ENCODE results near the gene FGF8. TPM values are rescaled to one million over a fixed set of nuclear protein-coding genes. Genes with fewer than 3 reads are reported as not detected.
"Not testable (repeated sequence)": the region's sequence is repeated elsewhere in the genome, so short reads cannot be mapped to it uniquely, and the experiment has no call there.

The FGF8 gene
- not detected for total RNA-seq
- long read RNA-seq = 0 reads

- intact Hi-C loops (cut with DNase I) = no loop called here
- no peak for ATAC-seq
Observed at GRCh38 chr10:101775273-101776160, at the start of gene FGF8. Gene FGF8 (minus strand): TSS chr10:101776114. CDS start chr10:101775900, 214 bp downstream.

GRCh38 chr10:101824736-101825135, 48.8 kb upstream of the FGF8 start:
- intact Hi-C loops (cut with DNase I) = no loop called here
- DNase-seq (ENCODE audit: missing footprints) = no peak
- no peak for ATAC-seq

More at GRCh38 chr10:101775273-101776160, at the start of gene FGF8:
- DNase-seq (ENCODE audit: missing footprints) = no peak

GRCh38 chr10:101818872-101819633, 43.1 kb upstream of the FGF8 start:
- peak; percentile 13 for ATAC-seq
- no peak for DNase-seq (ENCODE audit: missing footprints)
- intact Hi-C loops (cut with DNase I) = loop anchor here (5.0 kb wide), 1 partner anchor 37 kb away; the partner anchor contains the start of gene NPM3

GRCh38 chr10:101818119-101818871, 42.4 kb upstream of the FGF8 start, which contains the start of gene OGA:
Gene OGA (minus strand): TSS chr10:101818444. CDS start chr10:101818022, 422 bp downstream.
- ATAC-seq (peak; percentile 97), DNase-seq (ENCODE audit: missing footprints) (peak; percentile 99)
- intact Hi-C loops (cut with DNase I) = loop anchor here (5.0 kb wide), 1 partner anchor 36 kb away; the partner anchor contains the start of gene NPM3

GRCh38 chr10:101817337-101818118, 41.6 kb upstream of the FGF8 start:
- ATAC-seq = peak; percentile 58
- intact Hi-C loops (cut with DNase I) = loop anchor here (5.0 kb wide), 1 partner anchor 35 kb away; the partner anchor contains the start of gene NPM3

GRCh38 chr10:101816913-101817336, 41.0 kb upstream of the FGF8 start:
- ATAC-seq (no peak), DNase-seq (ENCODE audit: missing footprints) (no peak)
- intact Hi-C loops (cut with DNase I) = loop anchor here (5.0 kb wide), 1 partner anchor 35 kb away; the partner anchor contains the start of gene NPM3

More at GRCh38 chr10:101817337-101818118, 41.6 kb upstream of the FGF8 start:
- DNase-seq (ENCODE audit: missing footprints) = peak; percentile 94

- intact Hi-C loops (cut with DNase I) = loop anchor here (5.0 kb wide), 1 partner anchor 34 kb away; the partner anchor contains the start of gene NPM3
- no peak for DNase-seq (ENCODE audit: missing footprints)
- no peak for ATAC-seq
Observed at GRCh38 chr10:101816376-101816775, 40.5 kb upstream of the FGF8 start.

- no peak for DNase-seq (ENCODE audit: missing footprints)
- ATAC-seq = no peak
- intact Hi-C loops (cut with DNase I) = loop anchor here (5.0 kb wide), 1 partner anchor 32 kb away; the partner anchor contains the start of gene NPM3
Observed at GRCh38 chr10:101814466-101815071, 38.7 kb upstream of the FGF8 start.

GRCh38 chr10:101812606-101813005, 36.7 kb upstream of the FGF8 start:
- intact Hi-C loops (cut with DNase I) = no loop called here
- no peak for DNase-seq (ENCODE audit: missing footprints)
- no peak for ATAC-seq

GRCh38 chr10:101807158-101807557, 31.2 kb upstream of the FGF8 start:
- intact Hi-C loops (cut with DNase I) = no loop called here
- no peak for DNase-seq (ENCODE audit: missing footprints)
- no peak for ATAC-seq

- DNase-seq (ENCODE audit: missing footprints) (no peak), ATAC-seq (no peak)
- intact Hi-C loops (cut with DNase I) = no loop called here
Observed at GRCh38 chr10:101803511-101803910, 27.6 kb upstream of the FGF8 start.

GRCh38 chr10:101797403-101798059, 21.6 kb upstream of the FGF8 start:
- no peak for DNase-seq (ENCODE audit: missing footprints)
- intact Hi-C loops (cut with DNase I) = no loop called here
- ATAC-seq = no peak

- intact Hi-C loops (cut with DNase I) = no loop called here
- no peak for DNase-seq (ENCODE audit: missing footprints)
Observed at GRCh38 chr10:101793526-101793925, 17.6 kb upstream of the FGF8 start.

GRCh38 chr10:101789686-101790085, 13.8 kb upstream of the FGF8 start:
- ATAC-seq (no peak), DNase-seq (ENCODE audit: missing footprints) (no peak)
- intact Hi-C loops (cut with DNase I) = no loop called here

More at GRCh38 chr10:101793526-101793925, 17.6 kb upstream of the FGF8 start:
- ATAC-seq = no peak

- DNase-seq (ENCODE audit: missing footprints); intact Hi-C loops (cut with DNase I); ATAC-seq: not testable (repeated sequence)
Observed at GRCh38 chr10:101789231-101789630, 13.3 kb upstream of the FGF8 start.

GRCh38 chr10:101785801-101786200, 9.9 kb upstream of the FGF8 start:
- intact Hi-C loops (cut with DNase I) = no loop called here
- ATAC-seq (no peak), DNase-seq (ENCODE audit: missing footprints) (no peak)

GRCh38 chr10:101784558-101784957, 8.6 kb upstream of the FGF8 start:
- intact Hi-C loops (cut with DNase I) = loop anchor here (5.0 kb wide), 2 partner anchors 33 to 572 kb away; partner anchors contain the start of gene OGA
- ATAC-seq = no peak
- DNase-seq (ENCODE audit: missing footprints) = no peak

All from Right ventricle myocardium inferior (tissue), 1 donor.